ENCODE measurements around the gene PCSK4. TPM values are rescaled to one million over a fixed set of nuclear protein-coding genes. Genes with fewer than 3 reads are reported as not detected.

PCSK4 gene
- total and polyA plus RNA-seq, 10 of the 15 experiments (the other 5 are each of a cell fraction or from before 2014, with no cell fraction given): 0.27 to 0.99 (median 0.40) TPM; not detected in 3

DNA sequence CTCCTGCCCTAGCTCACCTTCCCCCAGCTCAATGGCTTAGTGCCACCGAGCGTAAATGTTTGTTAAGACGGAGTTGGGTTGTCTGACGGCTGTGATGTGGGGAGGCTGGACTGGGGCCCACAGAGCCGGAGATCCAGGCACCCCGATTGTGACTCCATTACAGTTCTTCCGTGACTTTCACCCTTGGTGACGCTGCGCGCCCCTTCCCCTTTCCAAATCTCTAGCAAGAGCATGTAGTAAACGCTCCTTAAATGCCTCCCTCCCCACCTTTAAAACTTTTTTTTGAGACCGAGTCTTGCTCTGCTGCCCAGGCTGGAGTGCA, 1.7 kb upstream of the PCSK4 start:
- no peak for ATAC-seq
- FAIRE-seq: no peak
- H3K9me3 ChIP-seq (replicated peaks; ENCODE audit: control insufficient read depth, insufficient read depth, low read length): no peaks in the 10 kb centered on the region
- ChIA-PET RAD21 (ENCODE audit: unreplicated experiment) (no interaction called here), CTCF (no interaction called here), POLR2A (no interaction called here), SMC1A (ENCODE audit: uncharacterized antibody, unreplicated experiment) (no interaction called here)
- 64% methylated on average over 12 of the region's 12 CpGs for WGBS (ENCODE audit: insufficient coverage, insufficient replicate concordance, low lambda C conversion rate, missing lambda C conversion rate)
- no peak for DNase-seq (ENCODE audit: low read depth, low spot score)
- no TSS peak for BruUV-seq (replicated peaks)
- H3K36me3 ChIP-seq (ENCODE audit: control insufficient read depth in 2 of 2, insufficient read depth in 2 of 2, low read length in 1 of 2): no peaks in the 10 kb centered on the region
- in situ Hi-C loops (cut with MboI): no loop called here
- intact Hi-C loops (cut with micrococcal nuclease; ENCODE audit: unreplicated experiment): no loop called here
- H3K79me2 ChIP-seq (ENCODE audit: control insufficient read depth, insufficient read depth, low read length): no peaks in the 10 kb centered on the region
- no peaks in the 10 kb centered on the region for H4K20me1 ChIP-seq (ENCODE audit: control insufficient read depth, insufficient read depth)
- no peak overlapping the region for H3K9ac ChIP-seq (ENCODE audit: control insufficient read depth, insufficient read depth, low read length)
- no peak overlapping the region for H3K27ac ChIP-seq (ENCODE audit: control insufficient read depth, insufficient read depth)
- H3K27me3 ChIP-seq (replicated peaks in 1 of 2; ENCODE audit: control insufficient read depth in 2 of 2, insufficient read depth in 2 of 2, low read length in 1 of 2): no peaks in the 10 kb centered on the region; a peak in 1 of 4 replicates
- H3K4me3 ChIP-seq: no peak overlapping the region
- H3K4me1 ChIP-seq (ENCODE audit: control insufficient read depth, insufficient read depth, low read length): no peaks in the 10 kb centered on the region; the same call in 1 of the 2 replicates
- no peak overlapping the region for H3K4me2 ChIP-seq (ENCODE audit: control insufficient read depth, insufficient read depth)
- no peak overlapping the region for H2AFZ ChIP-seq (ENCODE audit: control insufficient read depth, low read depth, low read length)
- TF ChIP-seq, protein P1, sequence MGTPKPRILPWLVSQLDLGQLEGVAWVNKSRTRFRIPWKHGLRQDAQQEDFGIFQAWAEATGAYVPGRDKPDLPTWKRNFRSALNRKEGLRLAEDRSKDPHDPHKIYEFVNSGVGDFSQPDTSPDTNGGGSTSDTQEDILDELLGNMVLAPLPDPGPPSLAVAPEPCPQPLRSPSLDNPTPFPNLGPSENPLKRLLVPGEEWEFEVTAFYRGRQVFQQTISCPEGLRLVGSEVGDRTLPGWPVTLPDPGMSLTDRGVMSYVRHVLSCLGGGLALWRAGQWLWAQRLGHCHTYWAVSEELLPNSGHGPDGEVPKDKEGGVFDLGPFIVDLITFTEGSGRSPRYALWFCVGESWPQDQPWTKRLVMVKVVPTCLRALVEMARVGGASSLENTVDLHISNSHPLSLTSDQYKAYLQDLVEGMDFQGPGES (IDR thresholded peaks at IDR 0.05): no peak
- TF ChIP-seq IKZF1 (conservative IDR thresholded peaks at IDR 0.05) (no peak), CREB1 (IDR thresholded peaks at IDR 0.05; ENCODE audit: low read depth) (no peak), MYC (IDR thresholded peaks at IDR 0.05; ENCODE audit: insufficient read depth, insufficient read length, insufficient replicate concordance, low read length, severe bottlenecking) (no peak), SREBF1 (IDR thresholded peaks at IDR 0.05; ENCODE audit: low read length) (no peak), RB1 (IDR thresholded peaks at IDR 0.05; ENCODE audit: borderline replicate concordance) (no peak), HDAC6 (IDR thresholded peaks at IDR 0.05; ENCODE audit: unreplicated experiment) (no peak), MXI1 (IDR thresholded peaks at IDR 0.05; ENCODE audit: low read depth, low read length) (no peak), TARDBP (IDR thresholded peaks at IDR 0.05; ENCODE audit: borderline replicate concordance) (no peak), ESRRA (IDR thresholded peaks at IDR 0.05; ENCODE audit: low read length) (no peak), IRF4 (IDR thresholded peaks at IDR 0.05; ENCODE audit: low read depth, low read length) (no peak), RUNX3 (IDR thresholded peaks at IDR 0.05; ENCODE audit: low read length) (no peak)
- TF ChIP-seq, protein P2, sequence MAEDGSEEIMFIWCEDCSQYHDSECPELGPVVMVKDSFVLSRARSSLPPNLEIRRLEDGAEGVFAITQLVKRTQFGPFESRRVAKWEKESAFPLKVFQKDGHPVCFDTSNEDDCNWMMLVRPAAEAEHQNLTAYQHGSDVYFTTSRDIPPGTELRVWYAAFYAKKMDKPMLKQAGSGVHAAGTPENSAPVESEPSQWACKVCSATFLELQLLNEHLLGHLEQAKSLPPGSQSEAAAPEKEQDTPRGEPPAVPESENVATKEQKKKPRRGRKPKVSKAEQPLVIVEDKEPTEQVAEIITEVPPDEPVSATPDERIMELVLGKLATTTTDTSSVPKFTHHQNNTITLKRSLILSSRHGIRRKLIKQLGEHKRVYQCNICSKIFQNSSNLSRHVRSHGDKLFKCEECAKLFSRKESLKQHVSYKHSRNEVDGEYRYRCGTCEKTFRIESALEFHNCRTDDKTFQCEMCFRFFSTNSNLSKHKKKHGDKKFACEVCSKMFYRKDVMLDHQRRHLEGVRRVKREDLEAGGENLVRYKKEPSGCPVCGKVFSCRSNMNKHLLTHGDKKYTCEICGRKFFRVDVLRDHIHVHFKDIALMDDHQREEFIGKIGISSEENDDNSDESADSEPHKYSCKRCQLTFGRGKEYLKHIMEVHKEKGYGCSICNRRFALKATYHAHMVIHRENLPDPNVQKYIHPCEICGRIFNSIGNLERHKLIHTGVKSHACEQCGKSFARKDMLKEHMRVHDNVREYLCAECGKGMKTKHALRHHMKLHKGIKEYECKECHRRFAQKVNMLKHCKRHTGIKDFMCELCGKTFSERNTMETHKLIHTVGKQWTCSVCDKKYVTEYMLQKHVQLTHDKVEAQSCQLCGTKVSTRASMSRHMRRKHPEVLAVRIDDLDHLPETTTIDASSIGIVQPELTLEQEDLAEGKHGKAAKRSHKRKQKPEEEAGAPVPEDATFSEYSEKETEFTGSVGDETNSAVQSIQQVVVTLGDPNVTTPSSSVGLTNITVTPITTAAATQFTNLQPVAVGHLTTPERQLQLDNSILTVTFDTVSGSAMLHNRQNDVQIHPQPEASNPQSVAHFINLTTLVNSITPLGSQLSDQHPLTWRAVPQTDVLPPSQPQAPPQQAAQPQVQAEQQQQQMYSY (CRISPR knock-in tag; IDR thresholded peaks at IDR 0.05): no peak
- TF ChIP-seq, protein P3, sequence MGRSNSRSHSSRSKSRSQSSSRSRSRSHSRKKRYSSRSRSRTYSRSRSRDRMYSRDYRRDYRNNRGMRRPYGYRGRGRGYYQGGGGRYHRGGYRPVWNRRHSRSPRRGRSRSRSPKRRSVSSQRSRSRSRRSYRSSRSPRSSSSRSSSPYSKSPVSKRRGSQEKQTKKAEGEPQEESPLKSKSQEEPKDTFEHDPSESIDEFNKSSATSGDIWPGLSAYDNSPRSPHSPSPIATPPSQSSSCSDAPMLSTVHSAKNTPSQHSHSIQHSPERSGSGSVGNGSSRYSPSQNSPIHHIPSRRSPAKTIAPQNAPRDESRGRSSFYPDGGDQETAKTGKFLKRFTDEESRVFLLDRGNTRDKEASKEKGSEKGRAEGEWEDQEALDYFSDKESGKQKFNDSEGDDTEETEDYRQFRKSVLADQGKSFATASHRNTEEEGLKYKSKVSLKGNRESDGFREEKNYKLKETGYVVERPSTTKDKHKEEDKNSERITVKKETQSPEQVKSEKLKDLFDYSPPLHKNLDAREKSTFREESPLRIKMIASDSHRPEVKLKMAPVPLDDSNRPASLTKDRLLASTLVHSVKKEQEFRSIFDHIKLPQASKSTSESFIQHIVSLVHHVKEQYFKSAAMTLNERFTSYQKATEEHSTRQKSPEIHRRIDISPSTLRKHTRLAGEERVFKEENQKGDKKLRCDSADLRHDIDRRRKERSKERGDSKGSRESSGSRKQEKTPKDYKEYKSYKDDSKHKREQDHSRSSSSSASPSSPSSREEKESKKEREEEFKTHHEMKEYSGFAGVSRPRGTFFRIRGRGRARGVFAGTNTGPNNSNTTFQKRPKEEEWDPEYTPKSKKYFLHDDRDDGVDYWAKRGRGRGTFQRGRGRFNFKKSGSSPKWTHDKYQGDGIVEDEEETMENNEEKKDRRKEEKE (IDR thresholded peaks at IDR 0.05): no peak
- TF ChIP-seq, protein P4, sequence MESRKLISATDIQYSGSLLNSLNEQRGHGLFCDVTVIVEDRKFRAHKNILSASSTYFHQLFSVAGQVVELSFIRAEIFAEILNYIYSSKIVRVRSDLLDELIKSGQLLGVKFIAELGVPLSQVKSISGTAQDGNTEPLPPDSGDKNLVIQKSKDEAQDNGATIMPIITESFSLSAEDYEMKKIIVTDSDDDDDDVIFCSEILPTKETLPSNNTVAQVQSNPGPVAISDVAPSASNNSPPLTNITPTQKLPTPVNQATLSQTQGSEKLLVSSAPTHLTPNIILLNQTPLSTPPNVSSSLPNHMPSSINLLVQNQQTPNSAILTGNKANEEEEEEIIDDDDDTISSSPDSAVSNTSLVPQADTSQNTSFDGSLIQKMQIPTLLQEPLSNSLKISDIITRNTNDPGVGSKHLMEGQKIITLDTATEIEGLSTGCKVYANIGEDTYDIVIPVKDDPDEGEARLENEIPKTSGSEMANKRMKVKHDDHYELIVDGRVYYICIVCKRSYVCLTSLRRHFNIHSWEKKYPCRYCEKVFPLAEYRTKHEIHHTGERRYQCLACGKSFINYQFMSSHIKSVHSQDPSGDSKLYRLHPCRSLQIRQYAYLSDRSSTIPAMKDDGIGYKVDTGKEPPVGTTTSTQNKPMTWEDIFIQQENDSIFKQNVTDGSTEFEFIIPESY (IDR thresholded peaks at IDR 0.05): no peak
- TF ChIP-seq, protein P5, sequence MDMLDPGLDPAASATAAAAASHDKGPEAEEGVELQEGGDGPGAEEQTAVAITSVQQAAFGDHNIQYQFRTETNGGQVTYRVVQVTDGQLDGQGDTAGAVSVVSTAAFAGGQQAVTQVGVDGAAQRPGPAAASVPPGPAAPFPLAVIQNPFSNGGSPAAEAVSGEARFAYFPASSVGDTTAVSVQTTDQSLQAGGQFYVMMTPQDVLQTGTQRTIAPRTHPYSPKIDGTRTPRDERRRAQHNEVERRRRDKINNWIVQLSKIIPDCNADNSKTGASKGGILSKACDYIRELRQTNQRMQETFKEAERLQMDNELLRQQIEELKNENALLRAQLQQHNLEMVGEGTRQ (IDR thresholded peaks at IDR 0.05; ENCODE audit: borderline replicate concordance, low read depth, low read length): no peak

Data from GM12878 (cell line).